Measurements from ENCODE around the gene PLEKHG4B. TPM values are rescaled to one million over a fixed set of nuclear protein-coding genes. Genes with fewer than 3 reads are reported as not detected.

PLEKHG4B gene
- total RNA-seq, 1 experiment from 2014 or later: 0.28 TPM

DNA sequence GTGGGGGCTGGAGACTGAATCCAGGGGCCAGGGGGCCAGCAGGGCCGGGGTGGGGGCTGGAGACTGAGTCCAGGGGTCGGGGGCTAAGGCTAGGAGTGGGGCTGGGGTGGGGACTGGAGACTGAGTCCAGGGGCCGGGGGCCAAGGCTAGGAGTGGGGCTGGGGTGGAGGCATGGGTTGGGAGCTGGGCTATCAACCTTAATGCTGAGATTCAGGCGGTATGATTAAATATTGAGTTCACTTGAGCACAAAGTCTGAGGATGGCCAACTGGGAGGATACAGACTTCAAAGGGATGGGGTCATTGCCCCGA is 82.3 kb downstream of the PLEKHG4B start:
- CTCF ChIA-PET: no interaction called here
- TF ChIP-seq, protein P1, sequence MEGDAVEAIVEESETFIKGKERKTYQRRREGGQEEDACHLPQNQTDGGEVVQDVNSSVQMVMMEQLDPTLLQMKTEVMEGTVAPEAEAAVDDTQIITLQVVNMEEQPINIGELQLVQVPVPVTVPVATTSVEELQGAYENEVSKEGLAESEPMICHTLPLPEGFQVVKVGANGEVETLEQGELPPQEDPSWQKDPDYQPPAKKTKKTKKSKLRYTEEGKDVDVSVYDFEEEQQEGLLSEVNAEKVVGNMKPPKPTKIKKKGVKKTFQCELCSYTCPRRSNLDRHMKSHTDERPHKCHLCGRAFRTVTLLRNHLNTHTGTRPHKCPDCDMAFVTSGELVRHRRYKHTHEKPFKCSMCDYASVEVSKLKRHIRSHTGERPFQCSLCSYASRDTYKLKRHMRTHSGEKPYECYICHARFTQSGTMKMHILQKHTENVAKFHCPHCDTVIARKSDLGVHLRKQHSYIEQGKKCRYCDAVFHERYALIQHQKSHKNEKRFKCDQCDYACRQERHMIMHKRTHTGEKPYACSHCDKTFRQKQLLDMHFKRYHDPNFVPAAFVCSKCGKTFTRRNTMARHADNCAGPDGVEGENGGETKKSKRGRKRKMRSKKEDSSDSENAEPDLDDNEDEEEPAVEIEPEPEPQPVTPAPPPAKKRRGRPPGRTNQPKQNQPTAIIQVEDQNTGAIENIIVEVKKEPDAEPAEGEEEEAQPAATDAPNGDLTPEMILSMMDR (conservative IDR thresholded peaks at IDR 0.05; ENCODE audit: low read depth, low read length): no peak
- TF ChIP-seq EZH2 (IDR thresholded peaks at IDR 0.05; ENCODE audit: borderline replicate concordance, low read depth, low read length, poor library complexity, severe bottlenecking): no peak
- H3K9me3 ChIP-seq (ENCODE audit: low read depth, low read length, poor library complexity, severe bottlenecking): no peaks in the 10 kb centered on the region
- no peaks in the 10 kb centered on the region for H3K36me3 ChIP-seq (ENCODE audit: insufficient read depth, low read length, poor library complexity, severe bottlenecking)
- no peak for DNase-seq (ENCODE audit: low spot score)
- no peak overlapping the region for H3K27ac ChIP-seq (ENCODE audit: low read depth, low read length, poor library complexity, severe bottlenecking)
- no peaks in the 10 kb centered on the region for H3K4me1 ChIP-seq (ENCODE audit: insufficient read depth, low read length, poor library complexity, severe bottlenecking)
- no TSS peak for BruUV-seq (replicated peaks)
- intact Hi-C loops (cut with micrococcal nuclease; ENCODE audit: unreplicated experiment): no loop called here
- H3K4me3 ChIP-seq (ENCODE audit: low read depth, low read length, poor library complexity, severe bottlenecking): no peak overlapping the region
- POLR2A ChIA-PET (ENCODE audit: low non-redundant PET): no interaction called here
- H3K27me3 ChIP-seq (replicated peaks; ENCODE audit: insufficient read depth, low read depth, low read length, poor library complexity): peaks cover 13% of the 10 kb centered on the region

DNA sequence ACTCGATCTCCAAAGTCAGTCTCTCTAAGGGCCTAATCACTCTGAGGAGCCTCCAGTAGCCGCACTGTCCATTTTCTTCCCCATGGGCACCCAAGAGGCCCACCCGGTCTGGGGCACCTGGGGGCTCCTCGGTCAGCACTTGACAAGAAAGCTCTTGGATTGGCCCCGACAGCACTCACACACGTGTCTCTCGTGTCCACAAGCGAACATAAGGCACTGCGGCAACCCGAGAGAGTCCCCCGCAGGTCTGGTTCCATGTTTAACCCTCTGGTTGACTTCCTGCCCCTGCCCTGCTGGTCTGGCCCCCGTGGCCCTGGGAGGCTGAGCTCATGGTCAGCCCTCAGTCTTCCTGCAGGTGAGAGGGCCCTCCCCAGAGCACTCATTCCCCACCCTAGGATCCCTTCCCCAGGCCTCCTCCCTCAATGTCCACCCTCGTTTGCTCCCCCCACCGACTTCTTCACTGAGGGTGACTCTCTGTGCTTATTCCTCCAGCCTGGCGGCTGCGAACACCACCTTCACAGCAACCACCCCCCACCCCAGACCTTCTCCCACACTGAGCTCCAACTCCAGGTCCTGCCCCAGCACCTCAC is 83.0 kb downstream of the PLEKHG4B start:
- TF ChIP-seq, protein P1 (conservative IDR thresholded peaks at IDR 0.05; ENCODE audit: low read depth, low read length): no peak
- TF ChIP-seq EZH2 (IDR thresholded peaks at IDR 0.05; ENCODE audit: borderline replicate concordance, low read depth, low read length, poor library complexity, severe bottlenecking): no peak
- Histone ChIP-seq H3K27ac (ENCODE audit: low read depth, low read length, poor library complexity, severe bottlenecking) (no peak overlapping the region), H3K27me3 (replicated peaks; ENCODE audit: insufficient read depth, low read depth, low read length, poor library complexity) (peaks cover 13% of the 10 kb centered on the region), H3K36me3 (ENCODE audit: insufficient read depth, low read length, poor library complexity, severe bottlenecking) (no peaks in the 10 kb centered on the region), H3K4me1 (ENCODE audit: insufficient read depth, low read length, poor library complexity, severe bottlenecking) (no peaks in the 10 kb centered on the region), H3K9me3 (ENCODE audit: low read depth, low read length, poor library complexity, severe bottlenecking) (no peaks in the 10 kb centered on the region), H3K4me3 (ENCODE audit: low read depth, low read length, poor library complexity, severe bottlenecking) (no peak overlapping the region)
- ChIA-PET POLR2A (ENCODE audit: low non-redundant PET) (no interaction called here), CTCF (no interaction called here)
- no TSS peak for BruUV-seq (replicated peaks)
- intact Hi-C loops (cut with micrococcal nuclease; ENCODE audit: unreplicated experiment): no loop called here
- no peak for DNase-seq (ENCODE audit: low spot score)

DNA sequence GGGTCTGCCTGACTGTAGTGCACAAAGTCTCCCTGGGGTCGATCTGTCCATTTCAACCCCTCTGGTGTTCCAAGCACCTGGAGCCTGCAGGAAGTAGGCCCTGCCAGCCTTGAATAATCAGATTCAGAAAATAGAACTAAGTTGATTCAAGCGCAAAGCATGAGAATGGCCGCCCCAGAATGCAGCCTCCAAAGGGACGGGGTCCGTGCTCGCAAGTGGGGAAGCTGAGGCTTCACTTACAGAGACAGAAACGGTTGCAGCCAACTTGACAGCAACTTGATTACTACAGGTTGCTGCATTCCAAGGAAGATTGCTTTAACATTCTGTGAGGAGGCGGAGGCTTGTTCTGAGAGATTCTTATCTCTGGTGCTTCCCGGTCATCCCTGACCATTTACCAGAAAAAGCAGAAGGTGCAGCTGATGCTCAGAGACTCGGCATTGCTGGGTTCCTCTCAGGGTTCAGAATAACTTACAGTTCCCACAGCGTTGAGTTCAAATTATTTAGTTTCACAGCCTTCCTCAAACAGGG is 84.4 kb downstream of the PLEKHG4B start:
- Histone ChIP-seq H3K27ac (ENCODE audit: low read depth, low read length, poor library complexity, severe bottlenecking) (no peak overlapping the region), H3K36me3 (ENCODE audit: insufficient read depth, low read length, poor library complexity, severe bottlenecking) (no peaks in the 10 kb centered on the region), H3K27me3 (replicated peaks; ENCODE audit: insufficient read depth, low read depth, low read length, poor library complexity) (peaks cover 13% of the 10 kb centered on the region), H3K9me3 (ENCODE audit: low read depth, low read length, poor library complexity, severe bottlenecking) (no peaks in the 10 kb centered on the region), H3K4me3 (ENCODE audit: low read depth, low read length, poor library complexity, severe bottlenecking) (no peak overlapping the region), H3K4me1 (ENCODE audit: insufficient read depth, low read length, poor library complexity, severe bottlenecking) (no peaks in the 10 kb centered on the region)
- intact Hi-C loops (cut with micrococcal nuclease; ENCODE audit: unreplicated experiment): no loop called here
- BruUV-seq (replicated peaks): no TSS peak
- CTCF ChIA-PET: no interaction called here
- DNase-seq (ENCODE audit: low spot score): no peak
- POLR2A ChIA-PET (ENCODE audit: low non-redundant PET): no interaction called here
- TF ChIP-seq EZH2 (IDR thresholded peaks at IDR 0.05; ENCODE audit: borderline replicate concordance, low read depth, low read length, poor library complexity, severe bottlenecking): no peak
- TF ChIP-seq, protein P1 (conservative IDR thresholded peaks at IDR 0.05; ENCODE audit: low read depth, low read length): no peak

Data from A673 (cell line).